H1 (cell line): ENCODE data around the gene KLF6. TPM values are rescaled to one million over a fixed set of nuclear protein-coding genes. Genes with fewer than 3 reads are reported as not detected.

Experiments used
- CEBPB ChIP-seq: IDR thresholded peaks from 2 replicates; pipeline ENCODE4 v1.6.1; 2012; ENCODE audit warnings: low read depth, low read length
- KDM4A ChIP-seq: IDR thresholded peaks from one replicate; pipeline ENCODE4 v1.7.1; 2012; ENCODE audit warnings: low read depth, mild to moderate bottlenecking, moderate library complexity, low read length, inconsistent platforms; ENCODE audit not compliant: severe bottlenecking
- POLR2AphosphoS5 ChIP-seq: IDR thresholded peaks from 2 replicates; pipeline ENCODE4 v1.6.1; 2011; ENCODE audit warnings: low read depth, low read length
- RAD21 ChIP-seq, 2 experiments: IDR thresholded peaks in 1 of 2; conservative IDR thresholded peaks in 1 of 2; 2 replicates each; pipeline ENCODE4 v1.6.1; 2011; ENCODE audit warnings: low read depth in 2 of 2, low read length in 2 of 2, improper control_type of control experiment in 1 of 2, inconsistent platforms in 1 of 2, mild to moderate bottlenecking in 1 of 2, moderate library complexity in 1 of 2
- SP1 ChIP-seq: IDR thresholded peaks from 2 replicates; pipeline ENCODE4 v1.6.1; 2011; ENCODE audit warnings: low read depth, low read length
- polyA plus RNA-seq, 7 experiments: library from polyadenylated mRNA; depleted of rRNA in 3 of 7; stranded (reverse) in 5 of 7; unstranded in 2 of 7; fragments of >200 nt in 5 of 7; fragments of 200-250 nt in 2 of 7; gene quantifications; 1 replicate in 5 of 7; 2 replicates in 1 of 7; 4 replicates in 1 of 7; pipeline versions ENCODE4 v1.2.1 to v1.2.3, GENCODE V29; 2011 to 2013; ENCODE audit warnings: missing spikeins in 2 of 7, mixed read lengths in 2 of 7
- total RNA-seq: library from RNA; stranded (reverse); fragmentation: NEBNext Ultra II Directional; extraction: Animal tissue kit (Norgen Biotek cat#: 25700); gene quantifications from 2 replicates; pipeline ENCODE4 v1.2.1, GENCODE V29; 2021

KLF6 gene
- total and polyA plus RNA-seq, 2 of the 8 experiments (the other 6 are each of a cell fraction or from before 2014, with no cell fraction given): 5.7 to 19.5 TPM

DNA sequence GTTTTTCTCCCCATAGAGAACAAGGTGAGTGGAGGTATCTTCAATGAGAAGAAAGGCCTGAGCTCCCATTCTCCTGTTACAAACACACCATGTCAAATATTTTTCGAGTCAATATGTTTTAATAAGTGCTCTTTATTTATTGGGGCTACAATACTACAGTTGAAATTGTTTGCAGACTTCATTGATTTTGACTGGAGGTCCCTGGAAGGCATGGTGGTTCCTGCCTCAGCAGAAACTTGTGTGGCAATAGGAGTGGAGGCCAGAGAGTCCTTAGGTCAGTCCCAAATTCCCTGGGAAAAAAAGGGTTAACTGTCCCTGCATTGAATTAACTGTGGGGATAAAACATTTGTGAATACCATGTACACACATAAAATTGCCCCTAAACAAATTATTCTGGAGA, 22.7 kb downstream of the KLF6 start (continued):
- no peak for TF ChIP-seq KDM4A
- no peak for TF ChIP-seq POLR2AphosphoS5
- no peak for TF ChIP-seq CEBPB
- TF ChIP-seq SP1: no peak
- TF ChIP-seq RAD21 (IDR thresholded peaks at IDR 0.05 in 1 of 2, conservative IDR thresholded peaks at IDR 0.05 in 1 of 2; ENCODE audit: low read depth in 2 of 2, low read length in 2 of 2): no peak
